Activated CD4-positive, CD25-positive, alpha-beta regulatory T cell treated with anti-CD3 and anti-CD28 coated beads, Interleukin-2, amount 50 U/mL, for 72 hours (primary cell): ENCODE results near the gene ANKDD1A.

ENCODE experiments used
- DNase-seq: peaks from one replicate; pipeline ENCODE4 v3.0.0; 2021

The ANKDD1A gene

DNA sequence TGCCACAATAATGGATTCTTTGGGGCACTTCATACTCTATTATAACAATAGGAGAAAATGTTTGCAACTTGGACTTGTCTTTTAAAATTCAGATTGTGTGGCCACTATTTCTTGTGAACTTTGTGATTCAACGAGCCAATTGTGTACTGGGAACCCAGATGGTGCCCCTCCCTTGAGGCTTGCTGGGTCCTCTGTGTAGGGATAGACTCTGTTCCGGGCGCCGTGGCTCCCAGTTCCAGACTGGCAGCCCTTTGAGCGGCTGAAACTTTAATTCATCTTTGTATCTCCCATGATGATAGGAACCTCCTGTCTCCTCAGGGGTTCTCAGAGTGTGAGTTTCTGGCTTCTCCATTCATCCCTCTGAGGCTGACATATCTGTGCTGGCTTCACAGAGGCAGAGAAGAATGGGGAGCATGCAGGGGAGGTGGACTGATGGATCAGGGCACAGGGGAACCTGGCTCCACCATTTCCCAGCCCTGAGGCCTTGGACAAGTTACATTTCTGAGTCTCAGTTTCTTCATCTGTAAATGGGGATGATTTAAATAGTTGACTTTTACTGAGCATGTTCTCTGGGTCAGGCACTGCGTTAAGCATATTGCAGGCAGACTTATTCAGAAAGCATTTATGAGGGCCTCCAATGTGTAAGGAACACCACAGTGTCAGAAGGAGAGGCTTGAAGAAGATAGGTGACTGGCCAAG lies 15.2 kb upstream of the ANKDD1A start:
- DNase-seq: no peak

GRCh38 chr15:64897345-64897985 lies 14.2 kb upstream of the ANKDD1A start:
- no peak for DNase-seq

DNA sequence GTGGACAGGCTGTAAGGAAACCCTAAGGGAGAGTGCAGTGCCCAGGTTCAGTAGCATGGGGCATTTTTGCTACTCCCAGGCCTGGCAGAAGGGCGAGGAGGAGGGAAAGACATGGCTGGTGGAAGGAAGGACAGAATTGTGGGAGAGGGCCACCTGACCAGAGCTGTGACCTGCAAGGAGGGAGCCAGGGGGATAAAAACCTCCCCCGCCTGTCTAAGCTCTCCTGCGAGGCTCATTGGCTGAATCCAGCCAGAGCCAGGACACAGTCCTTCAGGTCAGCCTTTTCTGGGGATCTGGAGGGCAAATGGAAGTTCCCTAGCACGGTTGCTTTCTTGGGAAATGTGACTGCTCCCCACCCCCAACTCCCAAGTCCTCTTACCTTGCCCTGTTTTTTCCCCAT lies 13.3 kb upstream of the ANKDD1A start:
- no peak for DNase-seq

GRCh38 chr15:64901141-64901540 lies 10.6 kb upstream of the ANKDD1A start:
- DNase-seq: no peak

DNA sequence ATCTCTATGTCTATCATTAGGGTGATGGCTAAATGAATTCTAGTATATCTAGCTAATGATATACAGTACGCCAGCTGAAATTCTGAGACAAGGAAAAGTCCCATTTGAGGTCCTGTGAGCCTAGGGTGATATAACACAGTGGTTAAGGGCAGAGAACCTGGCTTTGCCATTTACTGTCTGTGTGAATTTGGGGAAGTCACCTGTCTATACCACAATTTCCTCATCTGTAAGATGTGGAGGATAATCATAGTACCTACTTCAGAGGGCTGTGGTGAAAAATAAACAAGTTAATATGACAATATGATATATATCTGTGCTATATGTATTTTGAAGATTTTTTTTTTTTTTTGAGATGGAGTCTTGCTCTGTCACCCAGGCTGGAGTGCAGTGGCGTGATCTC lies 9.8 kb upstream of the ANKDD1A start:
- no peak for DNase-seq

DNA sequence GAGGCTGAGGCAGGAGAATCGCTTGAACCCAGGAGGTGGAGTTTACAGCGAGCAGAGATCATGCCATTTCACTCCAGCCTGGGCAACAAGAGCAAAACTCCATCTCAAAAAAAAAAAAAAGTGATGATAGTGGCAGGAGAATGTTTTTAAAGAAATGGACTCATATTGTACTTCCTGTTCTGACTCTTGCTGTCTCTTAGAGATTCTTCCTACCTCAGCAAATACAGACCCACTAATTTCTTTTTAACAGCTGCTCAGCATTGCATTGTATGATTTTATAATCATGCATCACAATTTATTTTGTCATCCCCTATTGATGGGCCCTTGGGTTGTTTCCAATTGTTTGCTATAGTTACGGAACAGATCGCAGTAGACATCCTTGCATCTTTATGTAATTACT lies 8.8 kb upstream of the ANKDD1A start:
- DNase-seq: no peak

DNA sequence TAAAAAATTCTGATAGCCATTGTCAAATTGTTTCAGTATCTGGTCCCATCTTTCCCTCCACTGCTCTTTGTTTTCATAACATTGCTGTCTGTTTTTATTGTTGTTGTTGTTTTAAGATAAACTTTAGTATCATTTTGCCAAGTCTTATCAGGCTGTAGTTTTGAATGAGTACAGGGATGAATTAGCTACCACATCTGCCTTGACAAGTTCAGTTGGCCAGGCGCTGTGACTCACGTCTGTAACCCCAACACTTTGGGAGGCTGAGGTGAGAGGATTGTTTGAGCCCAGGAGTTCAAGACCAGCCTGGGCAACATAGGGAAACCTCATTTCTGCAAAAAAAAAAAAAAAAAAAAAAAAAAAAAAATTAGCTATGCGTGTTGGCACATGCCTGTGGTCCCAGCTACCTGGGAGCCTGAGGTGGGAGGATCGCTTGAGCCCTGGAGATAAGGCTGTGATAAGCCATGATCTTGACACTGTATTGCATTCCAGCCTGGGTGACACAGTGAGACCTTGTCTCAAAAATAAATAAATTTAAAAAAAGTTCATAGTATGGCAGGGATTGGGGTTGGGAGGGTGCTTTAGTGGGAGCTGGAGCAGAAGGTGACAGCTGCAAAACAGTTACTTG lies 8.3 kb upstream of the ANKDD1A start:
- no peak for DNase-seq

DNA sequence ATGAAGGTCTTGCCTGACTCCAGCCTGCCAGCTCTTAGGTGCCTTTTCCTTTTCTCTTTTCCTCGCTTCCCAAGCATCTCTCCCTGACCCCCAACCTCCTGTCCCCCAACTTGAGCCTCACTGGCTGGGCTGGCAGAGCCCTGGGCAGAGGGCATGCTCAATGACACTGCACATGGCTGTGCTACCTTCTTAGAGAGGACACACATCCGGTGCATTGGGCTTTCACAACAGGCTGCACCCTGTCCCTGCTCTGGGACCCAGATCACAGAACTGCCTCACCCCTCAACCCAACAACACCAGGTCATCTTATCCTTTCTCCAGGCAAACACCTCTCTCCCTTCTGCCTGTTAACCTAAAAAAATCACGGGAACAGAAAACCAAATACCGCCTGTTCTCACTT lies 7.5 kb upstream of the ANKDD1A start:
- DNase-seq: no peak

GRCh38 chr15:64905119-64905831 lies 6.4 kb upstream of the ANKDD1A start:
- DNase-seq: peak; percentile 80

GRCh38 chr15:64905941-64906340 lies 5.8 kb upstream of the ANKDD1A start:
- DNase-seq: no peak

- DNase-seq: no peak
Measured at GRCh38 chr15:64906402-64906801, 5.3 kb upstream of the ANKDD1A start.

DNA sequence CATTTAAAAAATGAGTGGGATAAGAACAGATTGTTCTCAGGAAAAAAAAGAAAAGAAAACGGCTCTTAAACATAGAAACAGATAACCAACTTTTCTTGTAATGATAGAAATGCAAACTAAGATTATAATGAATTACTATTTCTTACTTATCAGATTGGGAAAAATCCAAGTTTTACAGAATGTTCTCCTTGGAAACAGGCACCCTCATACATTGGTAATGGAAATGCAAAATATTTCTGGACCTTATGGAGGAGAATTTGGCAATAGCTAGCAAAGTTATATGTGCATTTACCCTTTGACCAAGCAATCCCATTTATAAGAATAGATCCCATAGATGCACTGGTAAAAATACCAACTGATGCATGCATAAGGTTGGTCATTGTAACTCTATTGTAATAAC lies 3.7 kb upstream of the ANKDD1A start:
- no peak for DNase-seq

- DNase-seq: no peak
Measured at GRCh38 chr15:64909546-64909945, 2.2 kb upstream of the ANKDD1A start.

DNA sequence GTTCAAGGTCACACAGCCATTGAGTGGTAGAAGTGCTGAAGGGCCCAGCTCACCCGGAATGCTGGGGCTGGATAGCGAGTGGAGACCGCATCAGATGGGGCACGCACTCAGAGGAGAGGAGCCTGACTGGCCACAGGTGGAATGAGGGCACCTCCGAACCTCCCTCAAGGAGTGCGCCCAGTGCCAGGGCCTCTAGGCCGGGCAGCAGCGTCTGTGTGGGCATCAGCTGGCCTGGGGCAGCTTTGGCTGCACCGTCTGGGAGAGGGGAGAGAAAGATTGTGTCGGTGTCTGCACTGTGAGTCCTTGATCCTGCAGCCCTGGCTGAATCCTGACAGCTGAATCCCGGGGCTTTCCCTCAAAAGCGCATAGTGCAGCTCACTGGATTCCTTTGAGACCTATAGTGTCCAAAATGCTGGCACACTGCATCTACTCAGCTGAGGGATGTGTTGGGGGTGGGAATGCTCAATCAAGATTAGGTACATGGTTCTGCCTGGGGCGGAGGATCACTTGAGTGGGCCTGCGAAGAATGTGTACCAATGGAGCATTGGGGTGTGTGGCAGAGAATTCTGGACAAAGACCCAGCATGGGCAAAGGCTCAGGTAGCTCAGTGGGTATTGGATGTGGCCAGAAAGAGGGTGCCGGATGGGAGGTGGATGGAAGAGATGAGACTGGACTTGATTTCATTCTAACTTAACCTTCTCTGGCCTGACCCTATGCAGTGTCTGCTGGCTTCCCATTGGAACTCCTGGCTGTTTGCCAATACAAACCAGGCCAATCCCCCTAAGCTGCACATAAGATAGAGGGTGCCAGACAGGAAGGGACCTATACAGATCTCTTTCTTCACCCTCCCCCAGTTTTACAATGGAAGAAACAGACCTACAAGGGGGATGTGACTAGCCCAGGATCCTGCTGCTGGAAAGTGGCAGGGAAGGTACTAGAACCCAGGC lies 950 bp downstream of the ANKDD1A start:
- no peak for DNase-seq

DNA sequence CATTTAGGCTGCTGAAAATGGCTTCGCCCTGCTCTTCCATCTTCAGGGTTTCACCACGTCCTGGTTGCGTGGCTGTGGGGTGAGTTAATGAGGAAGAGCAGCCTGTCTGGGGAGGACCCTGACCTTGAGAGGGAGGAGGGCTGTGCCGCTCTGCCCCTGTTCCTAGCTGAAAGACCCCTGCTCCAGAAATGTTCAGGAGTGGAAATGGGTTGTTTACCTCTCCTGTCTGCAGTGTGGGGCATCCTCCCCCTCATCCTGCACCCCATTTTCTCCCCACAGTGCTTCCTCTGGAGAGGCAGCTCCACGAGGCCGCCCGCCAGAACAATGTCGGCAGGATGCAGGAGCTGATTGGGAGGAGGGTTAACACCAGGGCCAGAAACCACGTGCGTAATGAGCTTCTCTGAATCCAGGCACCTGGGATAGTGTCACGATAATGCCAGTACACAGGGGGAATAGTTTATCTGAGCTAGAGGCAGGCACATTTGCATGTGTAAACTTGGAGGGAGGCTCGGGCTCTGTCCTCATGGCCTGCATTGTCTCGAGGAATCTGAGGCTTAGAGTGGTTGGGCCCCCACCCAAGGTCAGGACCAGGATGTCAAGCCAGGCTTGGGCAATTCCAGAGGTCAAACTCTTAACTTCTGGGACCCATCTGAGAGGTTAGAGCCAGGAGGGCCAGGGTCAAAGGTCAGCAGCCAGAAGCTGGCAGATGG lies 4.0 kb downstream of the ANKDD1A start:
- no peak for DNase-seq

- DNase-seq: no peak
Measured at GRCh38 chr15:64916365-64916764, 4.7 kb downstream of the ANKDD1A start.

DNA sequence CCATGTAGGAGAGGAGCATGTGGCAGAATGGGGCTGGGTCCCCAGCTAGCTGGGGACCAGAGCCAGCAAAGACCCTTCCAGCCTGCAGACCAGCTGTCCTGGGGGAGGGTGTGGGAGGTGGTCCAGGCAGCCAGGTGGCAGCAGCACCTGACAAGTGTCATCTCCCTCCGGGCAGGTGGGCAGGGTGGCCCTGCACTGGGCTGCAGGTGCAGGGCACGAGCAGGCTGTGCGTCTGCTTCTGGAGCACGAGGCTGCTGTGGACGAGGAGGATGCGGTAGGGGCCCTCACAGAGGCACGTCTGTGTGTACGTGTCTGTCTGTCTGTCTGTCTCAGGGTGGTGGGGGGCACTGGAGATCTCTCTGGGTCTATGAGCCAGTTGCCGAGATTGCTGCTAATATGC lies 5.5 kb downstream of the ANKDD1A start:
- no peak for DNase-seq

DNA sequence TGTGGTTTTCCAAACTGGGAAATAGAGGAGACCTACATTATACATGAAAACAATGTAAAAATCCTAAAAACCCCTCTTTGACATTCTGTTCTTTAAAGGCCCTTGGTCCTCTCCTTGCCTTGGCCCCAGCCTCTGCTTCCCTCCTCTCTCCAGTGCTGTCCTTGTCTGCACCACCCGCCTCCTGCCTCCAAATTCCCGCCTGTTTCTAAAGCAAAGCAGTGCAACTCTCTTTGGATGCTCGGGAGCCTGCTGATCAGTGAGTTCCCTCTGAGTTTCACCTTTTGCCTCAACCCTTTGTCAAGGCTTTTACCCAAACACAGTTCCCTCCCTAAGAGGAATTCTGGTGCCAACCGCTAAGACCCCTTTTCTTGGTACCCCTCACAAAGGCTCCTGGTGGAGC lies 8.0 kb downstream of the ANKDD1A start:
- no peak for DNase-seq

GRCh38 chr15:64921711-64922110 lies 10.0 kb downstream of the ANKDD1A start:
- DNase-seq: no peak

GRCh38 chr15:64923546-64923945 lies 11.8 kb downstream of the ANKDD1A start:
- no peak for DNase-seq

GRCh38 chr15:64925335-64926330 lies 13.9 kb downstream of the ANKDD1A start:
- no peak for DNase-seq
